H1 (cell line): Measurements from ENCODE around the gene SOBP. TPM values are rescaled to one million over a fixed set of nuclear protein-coding genes. Genes with fewer than 3 reads are reported as not detected.

ENCODE experiments used
- CTCF ChIA-PET: fragments of 300-600 bp; sonication (Branson Sonifier 250); formaldehyde crosslinking; loops from one replicate; lab custom pipeline; 2021; ENCODE audit not compliant: partially characterized antibody; lab: Charles Lee
- POLR2A ChIA-PET: fragments of 300-600 bp; sonication (Branson Sonifier 250); formaldehyde crosslinking; loops from one replicate; lab custom pipeline; 2021; ENCODE audit warnings: inconsistent platforms; ENCODE audit not compliant: partially characterized antibody; lab: Charles Lee
- DNase-seq, 2 experiments: peaks; one replicate each; pipeline versions ENCODE4 v3.0.0 to v3.0.0-alpha.2; 2010 to 2022; ENCODE audit warnings: low spot score in 2 of 2, low read depth in 1 of 2, mixed read lengths in 1 of 2
- FAIRE-seq: peaks from 2 replicates; lab custom pipeline; 2011; peaks lifted over from hg19 to GRCh38; lab: Jason Lieb, UNC
- H2AFZ ChIP-seq: 2 replicates; pipeline ENCODE4 v1.8.1; 2012; ENCODE audit warnings: low read length, inconsistent platforms
- H2AK5ac ChIP-seq: 2 replicates; pipeline ENCODE4 v1.6.1; 2013; ENCODE audit warnings: low read depth, low read length
- H2BK120ac ChIP-seq: replicated peaks from 2 replicates; pipeline ENCODE3; 2013; ENCODE audit warnings: low read depth, low read length, inconsistent platforms
- H2BK12ac ChIP-seq: 2 replicates; pipeline ENCODE4 v1.6.1; 2013; ENCODE audit warnings: low read depth, low read length
- H2BK15ac ChIP-seq: 2 replicates; pipeline ENCODE4 v1.6.1; 2013; ENCODE audit warnings: low read length
- H2BK20ac ChIP-seq: 2 replicates; pipeline ENCODE4 v1.6.1; 2013; ENCODE audit warnings: low read length
- H2BK5ac ChIP-seq: 2 replicates; pipeline ENCODE4 v1.6.1; 2013; ENCODE audit warnings: low read depth, low read length
- H3K14ac ChIP-seq: 2 replicates; pipeline ENCODE4 v1.6.1; 2013; ENCODE audit warnings: inconsistent platforms; ENCODE audit not compliant: insufficient read length
- H3K18ac ChIP-seq: 2 replicates; pipeline ENCODE4 v1.6.1; 2013; ENCODE audit warnings: low read length; ENCODE audit errors: extremely low read depth
- H3K23ac ChIP-seq: 2 replicates; pipeline ENCODE4 v1.6.1; 2013; ENCODE audit warnings: inconsistent platforms; ENCODE audit not compliant: insufficient read length
- H3K23me2 ChIP-seq: 2 replicates; pipeline ENCODE4 v1.6.1; 2013; ENCODE audit warnings: low read depth, low read length
- H3K27ac ChIP-seq: 2 replicates; pipeline ENCODE4 v1.6.1; 2011; ENCODE audit warnings: low read depth, low read length, inconsistent platforms
- H3K27me3 ChIP-seq, 4 experiments: replicated peaks in 1 of 4; 1 replicate in 1 of 4; 2 replicates in 3 of 4; pipeline versions ENCODE4 v1.6.1 to v1.8.1; 2011 to 2013; ENCODE audit warnings: low read length in 3 of 4, mild to moderate bottlenecking in 3 of 4, inconsistent platforms in 2 of 4, mixed read lengths in 2 of 4, moderate library complexity in 1 of 4; ENCODE audit not compliant: control insufficient read depth in 3 of 4, insufficient read depth in 3 of 4; ENCODE audit errors: extremely low read depth in 1 of 4
- H3K36me3 ChIP-seq, 4 experiments: 2 replicates each; pipeline versions ENCODE4 v1.6.1 to v1.8.1; 2011 to 2013; ENCODE audit warnings: mild to moderate bottlenecking in 4 of 4, low read length in 3 of 4, moderate library complexity in 2 of 4, control low read depth in 1 of 4, inconsistent platforms in 1 of 4; ENCODE audit not compliant: insufficient read depth in 4 of 4, control insufficient read depth in 2 of 4
- H3K4ac ChIP-seq: replicated peaks from 2 replicates; pipeline ENCODE3; 2013; ENCODE audit warnings: low read length, low read depth, mixed read lengths, inconsistent platforms; ENCODE audit not compliant: insufficient read length
- H3K4me1 ChIP-seq, 4 experiments: replicated peaks in 1 of 4; 1 replicate in 1 of 4; 2 replicates in 3 of 4; pipeline versions ENCODE4 v1.6.1 to v1.8.1; 2011 to 2013; ENCODE audit warnings: low read length in 3 of 4, inconsistent platforms in 2 of 4, mixed read lengths in 1 of 4; ENCODE audit not compliant: insufficient read depth in 4 of 4, control insufficient read depth in 3 of 4
- H3K4me2 ChIP-seq, 2 experiments: 2 replicates each; pipeline versions ENCODE4 v1.6.1 to v1.8.1; 2011 to 2013; ENCODE audit warnings: low read depth in 2 of 2, low read length in 2 of 2, control low read depth in 1 of 2, inconsistent platforms in 1 of 2, mild to moderate bottlenecking in 1 of 2; ENCODE audit not compliant: insufficient read depth in 1 of 2
- H3K4me3 ChIP-seq, 4 experiments: fragments of 200-600, 300-600 bp in 1 of 4; sonication (generic), shearing (Covaris generic), sonication (Bioruptor Twin) in 1 of 4; 2 replicates each; pipeline versions ENCODE4 v1.5.1 to v1.8.1; 2011 to 2016; ENCODE audit warnings: low read length in 4 of 4, low read depth in 3 of 4, control low read depth in 2 of 4, inconsistent platforms in 2 of 4, mild to moderate bottlenecking in 2 of 4, mixed read lengths in 1 of 4, moderate library complexity in 1 of 4; ENCODE audit not compliant: insufficient read depth in 2 of 4; ENCODE audit errors: extremely low read depth in 1 of 4
- H3K56ac ChIP-seq: replicated peaks from 2 replicates; pipeline ENCODE3; 2013; ENCODE audit warnings: low read depth, mild to moderate bottlenecking, mixed read lengths, low read length, inconsistent platforms; ENCODE audit not compliant: insufficient read length
- H3K79me1 ChIP-seq: 2 replicates; pipeline ENCODE4 v1.6.1; 2013; ENCODE audit warnings: low read depth, low read length, control low read depth
- H3K79me2 ChIP-seq, 2 experiments: 2 replicates each; pipeline versions ENCODE4 v1.6.1 to v1.8.1; 2012 to 2013; ENCODE audit warnings: low read length in 2 of 2, mild to moderate bottlenecking in 2 of 2, inconsistent platforms in 1 of 2; ENCODE audit not compliant: insufficient read depth in 2 of 2, control insufficient read depth in 1 of 2
- H3K9ac ChIP-seq, 4 experiments: replicated peaks in 1 of 4; 1 replicate in 1 of 4; 2 replicates in 3 of 4; pipeline versions ENCODE4 v1.6.1 to v1.8.1; 2011 to 2013; ENCODE audit warnings: low read depth in 3 of 4, low read length in 3 of 4, control low read depth in 2 of 4, mild to moderate bottlenecking in 2 of 4, moderate library complexity in 2 of 4, inconsistent platforms in 1 of 4; ENCODE audit errors: extremely low read depth in 1 of 4
- H3K9me3 ChIP-seq, 2 experiments: 2 replicates each; pipeline versions ENCODE4 v1.6.1 to v1.8.1; 2012 to 2013; ENCODE audit warnings: mild to moderate bottlenecking in 2 of 2, moderate library complexity in 2 of 2, control low read depth in 1 of 2, inconsistent platforms in 1 of 2, low read depth in 1 of 2, low read length in 1 of 2, mixed read lengths in 1 of 2; ENCODE audit not compliant: insufficient read depth in 2 of 2
- H4K20me1 ChIP-seq, 2 experiments: replicated peaks in 1 of 2; 2 replicates each; pipeline versions ENCODE3 to v1.8.1; 2011 to 2013; ENCODE audit warnings: inconsistent platforms in 2 of 2, low read length in 2 of 2, mild to moderate bottlenecking in 1 of 2; ENCODE audit not compliant: insufficient read depth in 2 of 2, control insufficient read depth in 1 of 2
- H4K5ac ChIP-seq: 2 replicates; pipeline ENCODE4 v1.6.1; 2013; ENCODE audit warnings: low read length, low read depth, mixed read lengths, inconsistent platforms; ENCODE audit not compliant: insufficient read length
- H4K8ac ChIP-seq: 2 replicates; pipeline ENCODE4 v1.8.0; 2013; ENCODE audit warnings: mild to moderate bottlenecking, moderate library complexity, low read length, inconsistent platforms; ENCODE audit not compliant: insufficient read depth; ENCODE audit errors: extremely low read depth
- H4K91ac ChIP-seq: replicated peaks from 2 replicates; pipeline ENCODE3; 2013; ENCODE audit warnings: low read length, mixed read lengths, inconsistent platforms; ENCODE audit not compliant: insufficient read length
- RFX5 ChIP-seq: IDR thresholded peaks from 2 replicates; pipeline ENCODE4 v1.6.1; 2011; ENCODE audit warnings: low read depth, low read length, improper control_type of control experiment, borderline replicate concordance
- SUZ12 ChIP-seq: fragments of 200-600 bp; sonication (generic); IDR thresholded peaks from 2 replicates; pipeline ENCODE4 v1.6.1; 2012; ENCODE audit warnings: mild to moderate bottlenecking, inconsistent platforms, low read length, moderate library complexity, mixed read lengths
- YY1 ChIP-seq: IDR thresholded peaks from 2 replicates; pipeline ENCODE4 v1.6.1; 2011; ENCODE audit warnings: low read depth, mild to moderate bottlenecking, low read length
- WGBS, 2 experiments: shearing (Covaris generic) in 1 of 2; methylation state at CpG; one replicate each; pipeline versions ENCODE4 v1.1.6 to v1.1.7; 2013 to 2015; ENCODE audit warnings: low lambda C conversion rate in 2 of 2, mixed read lengths in 2 of 2, inconsistent platforms in 1 of 2, low coverage in 1 of 2, missing lambda C conversion rate in 1 of 2; ENCODE audit not compliant: insufficient replicate concordance in 2 of 2, insufficient coverage in 1 of 2, insufficient read length in 1 of 2; ENCODE audit errors: extremely low coverage in 1 of 2, missing lambda C conversion rate in 1 of 2; 5-methylcytosine and 5-hydroxymethylcytosine counted together
- polyA plus RNA-seq, 7 experiments: library from polyadenylated mRNA; depleted of rRNA in 3 of 7; stranded (reverse) in 5 of 7; unstranded in 2 of 7; fragments of >200 nt in 5 of 7; fragments of 200-250 nt in 2 of 7; gene quantifications; 1 replicate in 5 of 7; 2 replicates in 1 of 7; 4 replicates in 1 of 7; pipeline versions ENCODE4 v1.2.1 to v1.2.3, GENCODE V29; 2011 to 2013; ENCODE audit warnings: missing spikeins in 2 of 7, mixed read lengths in 2 of 7
- total RNA-seq: library from RNA; stranded (reverse); fragmentation: NEBNext Ultra II Directional; extraction: Animal tissue kit (Norgen Biotek cat#: 25700); gene quantifications from 2 replicates; pipeline ENCODE4 v1.2.1, GENCODE V29; 2021

SOBP gene
- total and polyA plus RNA-seq, 2 of the 8 experiments (the other 6 are each of a cell fraction or from before 2014, with no cell fraction given) = 0.45 to 6.2 TPM

- 91% methylated on average over 5 of the region's 5 CpGs; no CpG with 5 or more reads in 1 of the 2 experiments for WGBS, 2 experiments
- POLR2A ChIA-PET = no interaction called here
- H3K4me2 ChIP-seq = no peak overlapping the region
Measured at GRCh38 chr6:107523054-107523791, 33.3 kb downstream of the SOBP start.

More at GRCh38 chr6:107523054-107523791, 33.3 kb downstream of the SOBP start:
- Histone ChIP-seq H4K91ac (no peak overlapping the region), H3K4me1 (0 out of 7 replicates have a peak, but pooled peaks cover 0 to 4% (median 0%) of the 10 kb centered on the region in 4 experiments), H3K9me3 (no peaks in the 10 kb centered on the region), H2BK12ac (no peak overlapping the region), H3K27ac (no peak overlapping the region), H4K8ac (no peak overlapping the region), H3K56ac (no peak overlapping the region), H2BK120ac (no peak overlapping the region), H3K79me2 (no peaks in the 10 kb centered on the region), H3K23me2 (no peaks in the 10 kb centered on the region), H3K4me3 (no peak overlapping the region), H3K27me3 (no peaks in the 10 kb centered on the region), H2AK5ac (no peak overlapping the region), H2AFZ (no peak overlapping the region), H2BK5ac (no peak overlapping the region), H2BK15ac (no peak overlapping the region), H3K14ac (no peak overlapping the region), H2BK20ac (no peak overlapping the region), H3K36me3 (no peaks in the 10 kb centered on the region), H4K5ac (no peak overlapping the region), H3K9ac (no peak overlapping the region), H3K18ac (no peak overlapping the region), H4K20me1 (no peaks in the 10 kb centered on the region), H3K79me1 (no peaks in the 10 kb centered on the region), H3K4ac (no peak overlapping the region), H3K23ac (no peak overlapping the region)
- no peak for DNase-seq
- CTCF ChIA-PET = no interaction called here
- TF ChIP-seq RFX5 (no peak), SUZ12 (no peak), YY1 (no peak)
- no peak for FAIRE-seq
